SK-N-SH (cell line): ENCODE results near the gene CASZ1. TPM values are rescaled to one million over a fixed set of nuclear protein-coding genes. Genes with fewer than 3 reads are reported as not detected.

Source experiments
- CTCF ChIA-PET: fragments of 300-600, 350-600 bp; formaldehyde crosslinking; extraction: SDS; loops from one replicate; lab custom pipeline; 2021; lab: Yijun Ruan, JAX
- POLR2A ChIA-PET: fragments of 350-600 bp; sonication (Branson Sonifier 250); formaldehyde crosslinking; extraction: SDS; loops from one replicate; lab custom pipeline; 2020; ENCODE audit warnings: antibody characterized with exemption, inconsistent platforms; lab: Yijun Ruan, JAX
- DNase-seq: peaks from one replicate; pipeline ENCODE4 v3.0.0; 2012
- H2AFZ ChIP-seq: fragments of 200-600 bp; sonication (generic); 2 replicates; pipeline ENCODE4 v1.8.1; 2016; ENCODE audit warnings: antibody characterized with exemption, mild to moderate bottlenecking, low read depth
- H3F3A ChIP-seq: fragments of 200-600 bp; sonication (generic); replicated peaks from 2 replicates; pipeline ENCODE3; 2016; ENCODE audit warnings: antibody characterized with exemption, mild to moderate bottlenecking; ENCODE audit not compliant: insufficient read depth
- H3K27ac ChIP-seq, 2 experiments: fragments of 200-500 bp in 1 of 2; fragments of 200-600 bp in 1 of 2; sonication (Bioruptor generic) in 1 of 2; sonication (generic), shearing (Covaris generic) in 1 of 2; 2 replicates each; pipeline versions ENCODE4 v1.5.1 to v1.6.1; 2014 to 2016; ENCODE audit warnings: low read depth in 2 of 2, inconsistent platforms in 1 of 2, low read length in 1 of 2, mild to moderate bottlenecking in 1 of 2, mixed read lengths in 1 of 2
- H3K27me3 ChIP-seq: fragments of 200-600 bp; sonication (generic), shearing (Covaris generic); 2 replicates; pipeline ENCODE4 v1.6.1; 2016; ENCODE audit warnings: mixed run types; ENCODE audit not compliant: insufficient read depth
- H3K36me3 ChIP-seq, 2 experiments: fragments of 200-500 bp in 1 of 2; fragments of 200-600 bp in 1 of 2; sonication (Bioruptor generic) in 1 of 2; sonication (generic) in 1 of 2; replicated peaks in 1 of 2; 2 replicates each; pipeline versions ENCODE3 to v1.5.1; 2014 to 2016; ENCODE audit warnings: low read length in 1 of 2, mild to moderate bottlenecking in 1 of 2; ENCODE audit not compliant: insufficient read depth in 2 of 2, control insufficient read depth in 1 of 2
- H3K4me1 ChIP-seq, 2 experiments: fragments of 200-500 bp in 1 of 2; fragments of 200-600 bp in 1 of 2; sonication (Bioruptor generic) in 1 of 2; sonication (generic), shearing (Covaris generic) in 1 of 2; 2 replicates each; pipeline versions ENCODE4 v1.5.1 to v1.6.1; 2014 to 2016; ENCODE audit warnings: low read depth in 1 of 2, low read length in 1 of 2, mixed run types in 1 of 2; ENCODE audit not compliant: insufficient read depth in 2 of 2, control insufficient read depth in 1 of 2
- H3K4me2 ChIP-seq: fragments of 200-600 bp; sonication (generic), shearing (Covaris generic); 2 replicates; pipeline ENCODE4 v1.6.1; 2017; ENCODE audit warnings: mixed run types
- H3K4me3 ChIP-seq, 2 experiments: fragments of 200-500 bp in 1 of 2; fragments of 200-600 bp in 1 of 2; sonication (Bioruptor generic) in 1 of 2; sonication (generic), shearing (Covaris generic) in 1 of 2; 2 replicates each; pipeline versions ENCODE4 v1.5.1 to v1.8.1; 2014 to 2016; ENCODE audit warnings: low read depth in 2 of 2, inconsistent platforms in 1 of 2, low read length in 1 of 2, mild to moderate bottlenecking in 1 of 2, mixed read lengths in 1 of 2, moderate library complexity in 1 of 2
- H3K79me2 ChIP-seq: fragments of 200-600 bp; sonication (generic); 2 replicates; pipeline ENCODE4 v1.8.1; 2017; ENCODE audit warnings: mild to moderate bottlenecking; ENCODE audit not compliant: insufficient read depth
- H3K9ac ChIP-seq: fragments of 200-600 bp; sonication (generic); 2 replicates; pipeline ENCODE4 v1.6.1; 2017; ENCODE audit warnings: mixed run types
- H3K9me2 ChIP-seq: fragments of 200-600 bp; sonication (generic); 2 replicates; pipeline ENCODE4 v1.6.1; 2017; ENCODE audit warnings: mixed run types
- H3K9me3 ChIP-seq: fragments of 200-600 bp; sonication (generic); 2 replicates; pipeline ENCODE4 v1.6.1; 2017; ENCODE audit warnings: mixed run types, mild to moderate bottlenecking, moderate library complexity
- H4K20me1 ChIP-seq: fragments of 200-600 bp; sonication (generic); 2 replicates; pipeline ENCODE4 v1.6.1; 2017; ENCODE audit warnings: mild to moderate bottlenecking, mixed run types; ENCODE audit not compliant: insufficient read depth
- CHD2 ChIP-seq: fragments of 150-350 bp; IDR thresholded peaks from 2 replicates; pipeline ENCODE4 v1.6.1; 2018; ENCODE audit warnings: low read length; ENCODE audit not compliant: partially characterized antibody
- FOXJ3 ChIP-seq: sonication (generic); formaldehyde crosslinking; IDR thresholded peaks from 2 replicates; pipeline ENCODE4 v1.5.1; 2020; ENCODE audit warnings: mild to moderate bottlenecking, missing genetic modification reagents
- FOXM1 ChIP-seq: IDR thresholded peaks from 2 replicates; pipeline ENCODE4 v1.4.0; 2012; ENCODE audit warnings: low read depth, mild to moderate bottlenecking
- GATA2 ChIP-seq: sonication (generic); formaldehyde crosslinking; IDR thresholded peaks from 2 replicates; pipeline ENCODE4 v1.5.0; 2020; ENCODE audit warnings: mild to moderate bottlenecking, missing genetic modification reagents
- JUND ChIP-seq: IDR thresholded peaks from 2 replicates; pipeline ENCODE4 v1.4.0; 2012
- MEF2A ChIP-seq: IDR thresholded peaks from 2 replicates; pipeline ENCODE4 v1.4.0; 2012; ENCODE audit warnings: low read depth, borderline replicate concordance
- NRF1 ChIP-seq: IDR thresholded peaks from 2 replicates; pipeline ENCODE4 v1.6.1; 2012; ENCODE audit warnings: low read depth, mild to moderate bottlenecking, low read length
- POLR2AphosphoS5 ChIP-seq: IDR thresholded peaks from 2 replicates; pipeline ENCODE4 v1.6.1; 2012; ENCODE audit warnings: low read depth, low read length
- SIN3A ChIP-seq: IDR thresholded peaks from 2 replicates; pipeline ENCODE4 v1.6.1; 2012; ENCODE audit warnings: low read depth, mild to moderate bottlenecking, low read length, moderate library complexity, borderline replicate concordance
- TCF12 ChIP-seq: IDR thresholded peaks from 2 replicates; pipeline ENCODE4 v1.4.0; 2012
- WGBS: methylation state at CpG from one replicate; pipeline ENCODE4 v1.1.6; 2017; ENCODE audit warnings: low lambda C conversion rate; 5-methylcytosine and 5-hydroxymethylcytosine counted together
- polyA plus RNA-seq, 3 experiments: library from polyadenylated mRNA; depleted of rRNA; stranded (reverse); fragments of >200 nt; gene quantifications; 2 replicates each; pipeline ENCODE4 v1.2.3, GENCODE V29; 2012
- TF ChIP-seq, protein P1 (sequence below): IDR thresholded peaks from 2 replicates; pipeline ENCODE4 v1.4.0; 2012; ENCODE audit warnings: low read depth, borderline replicate concordance
- TF ChIP-seq, protein P2 (sequence below): IDR thresholded peaks from 2 replicates; pipeline ENCODE4 v1.6.1; 2012; ENCODE audit warnings: mild to moderate bottlenecking, low read depth, low read length, moderate library complexity

Gene CASZ1
- polyA plus RNA-seq, 1 of the 3 experiments (the other 2 are of a cell fraction) = 0.51 TPM

DNA sequence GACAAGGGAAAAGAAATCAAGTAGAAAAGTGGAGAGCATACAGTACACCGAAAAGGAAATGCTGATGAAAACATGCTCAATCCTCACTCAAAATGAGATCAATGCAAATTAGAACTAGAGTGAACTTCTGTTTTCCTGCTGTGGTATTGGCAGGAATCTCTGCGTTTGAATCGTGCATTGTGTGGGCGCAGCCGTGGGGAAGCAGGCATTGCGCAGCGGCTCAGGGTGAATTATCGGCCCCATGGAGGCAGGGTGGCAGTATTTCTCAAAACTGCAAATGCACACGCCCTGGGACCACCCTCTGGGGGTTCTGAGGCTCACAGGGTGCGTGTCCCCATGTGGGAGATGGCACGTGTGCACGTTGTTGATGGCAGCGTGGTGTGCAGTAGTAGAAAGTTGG is 181.1 kb downstream of the CASZ1 start:
- Histone ChIP-seq H4K20me1 (no peaks in the 10 kb centered on the region), H3K9me3 (no peaks in the 10 kb centered on the region), H3K27ac (no peak overlapping the region), H3K36me3 (peaks cover 0 to 3% of the 10 kb centered on the region in 2 experiments), H2AFZ (no peak overlapping the region), H3K4me3 (no peak overlapping the region), H3K9me2 (no peaks in the 10 kb centered on the region), H3F3A (no peaks in the 10 kb centered on the region), H3K27me3 (no peaks in the 10 kb centered on the region), H3K79me2 (no peaks in the 10 kb centered on the region), H3K4me1 (peaks cover 0 to 9% of the 10 kb centered on the region in 2 experiments; a peak in 1 of 4 replicates), H3K9ac (no peak overlapping the region), H3K4me2 (no peak overlapping the region)
- no peak for TF ChIP-seq TCF12
- TF ChIP-seq CHD2 = no peak
- no peak for TF ChIP-seq GATA2 (CRISPR knock-in tag)
- TF ChIP-seq NRF1 = no peak
- TF ChIP-seq JUND = no peak
- no peak for TF ChIP-seq SIN3A
- TF ChIP-seq POLR2AphosphoS5 = no peak
- no peak for TF ChIP-seq FOXJ3 (CRISPR knock-in tag)
- TF ChIP-seq, protein P1, sequence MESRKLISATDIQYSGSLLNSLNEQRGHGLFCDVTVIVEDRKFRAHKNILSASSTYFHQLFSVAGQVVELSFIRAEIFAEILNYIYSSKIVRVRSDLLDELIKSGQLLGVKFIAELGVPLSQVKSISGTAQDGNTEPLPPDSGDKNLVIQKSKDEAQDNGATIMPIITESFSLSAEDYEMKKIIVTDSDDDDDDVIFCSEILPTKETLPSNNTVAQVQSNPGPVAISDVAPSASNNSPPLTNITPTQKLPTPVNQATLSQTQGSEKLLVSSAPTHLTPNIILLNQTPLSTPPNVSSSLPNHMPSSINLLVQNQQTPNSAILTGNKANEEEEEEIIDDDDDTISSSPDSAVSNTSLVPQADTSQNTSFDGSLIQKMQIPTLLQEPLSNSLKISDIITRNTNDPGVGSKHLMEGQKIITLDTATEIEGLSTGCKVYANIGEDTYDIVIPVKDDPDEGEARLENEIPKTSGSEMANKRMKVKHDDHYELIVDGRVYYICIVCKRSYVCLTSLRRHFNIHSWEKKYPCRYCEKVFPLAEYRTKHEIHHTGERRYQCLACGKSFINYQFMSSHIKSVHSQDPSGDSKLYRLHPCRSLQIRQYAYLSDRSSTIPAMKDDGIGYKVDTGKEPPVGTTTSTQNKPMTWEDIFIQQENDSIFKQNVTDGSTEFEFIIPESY = no peak
- TF ChIP-seq, protein P2, sequence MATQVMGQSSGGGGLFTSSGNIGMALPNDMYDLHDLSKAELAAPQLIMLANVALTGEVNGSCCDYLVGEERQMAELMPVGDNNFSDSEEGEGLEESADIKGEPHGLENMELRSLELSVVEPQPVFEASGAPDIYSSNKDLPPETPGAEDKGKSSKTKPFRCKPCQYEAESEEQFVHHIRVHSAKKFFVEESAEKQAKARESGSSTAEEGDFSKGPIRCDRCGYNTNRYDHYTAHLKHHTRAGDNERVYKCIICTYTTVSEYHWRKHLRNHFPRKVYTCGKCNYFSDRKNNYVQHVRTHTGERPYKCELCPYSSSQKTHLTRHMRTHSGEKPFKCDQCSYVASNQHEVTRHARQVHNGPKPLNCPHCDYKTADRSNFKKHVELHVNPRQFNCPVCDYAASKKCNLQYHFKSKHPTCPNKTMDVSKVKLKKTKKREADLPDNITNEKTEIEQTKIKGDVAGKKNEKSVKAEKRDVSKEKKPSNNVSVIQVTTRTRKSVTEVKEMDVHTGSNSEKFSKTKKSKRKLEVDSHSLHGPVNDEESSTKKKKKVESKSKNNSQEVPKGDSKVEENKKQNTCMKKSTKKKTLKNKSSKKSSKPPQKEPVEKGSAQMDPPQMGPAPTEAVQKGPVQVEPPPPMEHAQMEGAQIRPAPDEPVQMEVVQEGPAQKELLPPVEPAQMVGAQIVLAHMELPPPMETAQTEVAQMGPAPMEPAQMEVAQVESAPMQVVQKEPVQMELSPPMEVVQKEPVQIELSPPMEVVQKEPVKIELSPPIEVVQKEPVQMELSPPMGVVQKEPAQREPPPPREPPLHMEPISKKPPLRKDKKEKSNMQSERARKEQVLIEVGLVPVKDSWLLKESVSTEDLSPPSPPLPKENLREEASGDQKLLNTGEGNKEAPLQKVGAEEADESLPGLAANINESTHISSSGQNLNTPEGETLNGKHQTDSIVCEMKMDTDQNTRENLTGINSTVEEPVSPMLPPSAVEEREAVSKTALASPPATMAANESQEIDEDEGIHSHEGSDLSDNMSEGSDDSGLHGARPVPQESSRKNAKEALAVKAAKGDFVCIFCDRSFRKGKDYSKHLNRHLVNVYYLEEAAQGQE = no peak
- no peak for TF ChIP-seq FOXM1
- TF ChIP-seq MEF2A = no peak
- ChIA-PET CTCF (interaction anchor here (0.6 kb wide), 1 partner anchor 61 kb away, joined by 3 read pairs; no protein-coding TSS in a partner anchor), POLR2A (no interaction called here)
- no peak for DNase-seq
- WGBS = 93% methylated on average over 13 of the region's 13 CpGs
